ENCODE measurements around the gene VIPR2. TPM values are rescaled to one million over a fixed set of nuclear protein-coding genes. Genes with fewer than 3 reads are reported as not detected.
"Not testable (repeated sequence)": the region's sequence is repeated elsewhere in the genome, so short reads cannot be mapped to it uniquely, and the experiment has no call there.

VIPR2 gene
- total RNA-seq, 1 donor from 2014 or later = 0.41 TPM

DNA sequence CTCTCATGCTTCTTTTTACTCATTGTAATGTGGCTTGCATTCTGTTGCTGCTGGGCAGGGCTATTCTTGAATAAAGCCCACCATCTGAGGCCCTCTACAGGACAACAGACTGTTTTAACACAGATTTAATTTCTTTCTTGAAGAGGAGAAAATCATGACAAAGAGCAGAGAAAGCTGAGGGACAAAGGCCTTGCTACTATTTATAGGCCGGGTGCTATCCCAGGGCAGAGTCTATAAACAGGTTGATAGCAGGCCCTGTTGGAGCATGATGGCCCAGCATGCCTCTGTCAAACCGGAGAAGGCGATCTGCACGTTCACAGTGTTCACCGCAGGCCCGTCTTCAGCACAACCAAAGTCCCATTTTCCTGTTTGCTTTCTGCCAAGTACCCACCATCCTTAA is 3.0 kb downstream of the VIPR2 start:
- FAIRE-seq (no peak), DNase-seq (ENCODE audit: low spot score in 2 of 2) (no peak)

DNA sequence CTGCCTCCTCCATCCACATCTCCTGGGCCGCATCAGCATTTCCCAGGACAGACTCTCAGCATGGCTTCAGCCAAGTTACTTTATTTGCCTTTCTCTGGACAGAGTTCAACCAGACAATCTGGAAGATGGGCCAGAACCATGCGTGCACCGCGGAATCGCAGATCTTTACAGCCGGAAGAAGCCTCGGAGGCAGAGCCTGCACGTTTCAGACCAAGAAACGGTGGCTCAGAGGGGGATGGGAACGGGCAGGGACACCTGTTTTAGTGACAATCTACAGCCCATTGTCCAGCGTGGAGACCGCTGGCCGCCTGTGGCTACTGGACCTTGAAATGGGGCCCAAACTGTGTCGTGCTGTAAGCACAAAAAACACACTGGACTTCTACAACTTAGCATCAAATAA is 3.5 kb downstream of the VIPR2 start:
- DNase-seq (ENCODE audit: low spot score in 2 of 2) (no peak), FAIRE-seq (no peak)

DNA sequence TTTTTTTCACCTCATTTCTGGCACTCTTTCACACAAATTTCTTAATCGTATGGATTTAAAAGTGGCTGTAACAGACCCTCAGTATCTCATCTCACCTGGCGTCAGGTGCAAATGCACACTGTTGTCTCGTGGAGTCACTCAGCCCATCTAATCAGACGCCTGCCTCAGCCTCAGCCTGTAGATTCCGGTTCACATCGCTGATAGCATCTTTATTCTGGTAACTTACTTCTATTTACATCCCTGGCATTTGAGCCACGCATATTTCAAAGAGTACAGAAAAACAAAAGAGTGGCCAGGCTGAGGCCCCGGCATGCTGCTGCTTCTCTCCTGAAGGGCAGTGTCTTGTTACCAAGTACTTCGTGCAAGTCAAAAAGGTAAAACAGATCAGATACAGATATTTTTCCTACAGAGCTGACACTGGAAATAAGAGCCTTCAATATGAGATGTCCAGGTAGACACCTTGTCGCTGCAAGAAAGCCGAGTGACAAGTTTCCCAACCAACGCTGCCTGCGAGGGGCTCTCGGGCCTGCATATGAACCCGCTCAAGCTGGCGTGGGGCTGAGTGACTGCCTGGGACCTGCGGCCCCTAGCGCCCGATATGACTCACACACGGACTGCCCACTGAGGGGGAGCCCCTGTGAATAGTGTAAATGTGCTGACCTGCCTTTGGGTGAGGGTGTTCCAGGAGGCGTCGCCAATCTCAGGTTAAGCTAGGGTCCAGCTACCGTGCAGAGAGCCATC is 4.3 kb downstream of the VIPR2 start:
- FAIRE-seq = no peak
- no peak for DNase-seq (ENCODE audit: low spot score in 2 of 2)

DNA sequence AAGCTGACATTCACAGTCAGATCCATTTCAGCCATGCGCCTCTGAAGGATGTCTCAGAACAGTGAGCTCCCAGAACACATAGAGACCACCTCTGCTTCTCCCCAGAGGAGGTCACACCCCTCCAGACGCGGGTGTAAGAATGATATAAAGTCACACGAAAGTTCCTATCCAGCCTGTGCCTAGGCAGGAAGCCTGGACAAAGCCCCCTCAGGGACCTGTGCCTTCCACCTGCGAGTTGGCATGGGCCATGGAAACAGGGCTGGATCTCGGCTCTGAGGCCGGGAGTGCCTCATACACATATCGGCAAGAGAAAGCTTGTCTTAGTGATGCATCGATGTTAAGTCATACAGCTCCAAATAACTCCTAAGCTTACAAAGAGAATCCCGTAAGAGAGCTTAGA is 5.0 kb downstream of the VIPR2 start:
- DNase-seq (ENCODE audit: low spot score in 2 of 2) = no peak
- FAIRE-seq = no peak

DNA sequence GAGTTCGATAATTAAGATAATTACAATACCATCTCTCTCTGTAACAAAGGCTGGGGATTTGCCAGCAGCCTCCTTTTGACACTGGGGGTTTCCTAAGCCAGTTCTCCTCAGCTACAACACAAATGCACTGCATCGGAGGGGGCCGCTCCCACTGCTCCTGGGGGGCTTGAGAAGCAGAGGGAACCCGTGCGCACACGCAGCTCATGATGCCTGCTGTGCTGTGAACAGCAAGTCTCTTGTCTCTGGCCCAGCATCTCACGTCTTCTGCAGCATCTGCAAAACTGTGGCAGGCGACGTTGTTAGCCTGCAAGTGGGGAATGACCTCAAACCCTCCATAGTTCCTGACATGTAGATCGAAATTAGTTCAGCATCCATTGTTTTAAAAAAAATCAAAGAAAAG is 5.5 kb downstream of the VIPR2 start:
- FAIRE-seq (no peak), DNase-seq (ENCODE audit: low spot score in 2 of 2) (no peak)

DNA sequence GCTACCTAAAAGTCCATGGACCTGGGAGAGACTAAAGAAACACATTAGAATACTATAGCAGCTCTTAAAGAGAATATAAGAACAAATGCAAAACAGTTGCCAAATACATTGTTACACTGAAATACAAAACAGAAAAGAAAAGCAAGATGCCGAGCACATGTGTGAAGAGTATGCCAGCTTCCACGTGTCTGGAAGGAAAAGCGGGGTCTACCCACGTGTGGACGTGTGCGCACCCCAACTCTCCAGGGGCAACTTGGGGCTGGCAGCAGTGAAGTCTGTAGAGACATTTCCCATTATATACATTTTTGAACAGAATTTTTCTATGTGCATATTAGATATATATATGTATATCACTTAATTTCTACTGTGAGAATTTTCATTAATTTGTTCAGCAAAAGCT is 6.2 kb downstream of the VIPR2 start:
- DNase-seq (ENCODE audit: low spot score in 2 of 2) (no peak), FAIRE-seq (no peak)

DNA sequence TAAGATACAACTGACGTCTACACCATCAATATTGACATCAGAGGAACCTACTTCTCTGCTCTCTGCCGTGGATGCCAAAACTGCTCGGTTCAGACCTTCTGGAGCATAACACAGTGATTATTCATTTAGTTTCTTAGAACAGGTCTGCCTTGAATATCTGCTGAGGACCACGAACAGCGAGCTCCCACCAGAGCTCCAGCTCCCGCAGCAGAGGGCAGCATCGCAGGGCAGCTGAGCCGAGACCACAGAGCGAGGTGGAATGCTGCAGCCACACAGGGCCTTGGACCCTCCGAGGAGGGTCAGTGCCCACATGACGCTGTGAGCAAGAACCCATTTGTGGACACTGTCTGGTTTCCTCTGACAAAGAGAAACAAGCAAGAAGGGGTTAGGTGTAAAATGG is 6.8 kb downstream of the VIPR2 start:
- DNase-seq (ENCODE audit: low spot score in 2 of 2) (no peak), FAIRE-seq (no peak)

DNA sequence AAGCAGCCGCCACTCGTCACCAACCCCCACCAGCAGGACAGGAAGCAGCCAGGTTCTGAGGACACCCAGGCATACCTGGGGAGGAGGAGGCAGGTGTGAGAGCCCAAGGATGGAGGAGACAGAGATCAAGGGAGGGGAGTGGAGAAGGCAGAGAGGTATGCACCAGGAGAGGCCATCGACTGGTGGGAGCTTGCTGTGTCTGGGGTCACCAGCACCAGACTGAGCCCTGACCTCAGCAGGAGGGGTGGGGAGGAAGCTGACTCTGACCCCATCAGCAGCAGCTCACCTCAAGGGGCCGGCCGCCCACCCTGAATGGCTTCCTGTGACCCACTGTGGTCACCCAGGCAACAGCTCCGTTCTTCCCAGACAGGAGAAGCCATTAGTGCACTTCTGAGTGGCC is 7.8 kb downstream of the VIPR2 start:
- DNase-seq (ENCODE audit: low spot score in 2 of 2) = no peak
- FAIRE-seq = no peak

DNA sequence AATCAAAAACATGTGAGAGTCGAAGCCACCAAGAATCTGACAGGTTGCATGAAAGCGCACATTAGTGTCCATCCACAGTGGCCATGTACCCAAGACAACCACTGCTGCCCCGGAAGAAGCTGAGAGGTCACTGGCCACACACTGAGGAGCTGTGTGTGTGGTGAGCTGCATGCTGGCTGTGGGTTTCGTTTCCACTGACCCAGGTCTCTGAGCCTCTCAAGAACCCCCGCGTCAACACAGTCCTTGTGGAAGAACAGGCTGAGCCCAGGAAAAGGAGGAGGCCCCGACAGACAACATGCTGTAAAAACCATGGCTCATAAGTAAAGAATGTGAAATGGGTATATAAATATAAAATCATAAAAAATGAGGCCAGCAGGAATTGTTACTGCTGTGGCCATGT is 8.2 kb downstream of the VIPR2 start:
- FAIRE-seq (no peak), DNase-seq (ENCODE audit: low spot score in 2 of 2) (no peak)

DNA sequence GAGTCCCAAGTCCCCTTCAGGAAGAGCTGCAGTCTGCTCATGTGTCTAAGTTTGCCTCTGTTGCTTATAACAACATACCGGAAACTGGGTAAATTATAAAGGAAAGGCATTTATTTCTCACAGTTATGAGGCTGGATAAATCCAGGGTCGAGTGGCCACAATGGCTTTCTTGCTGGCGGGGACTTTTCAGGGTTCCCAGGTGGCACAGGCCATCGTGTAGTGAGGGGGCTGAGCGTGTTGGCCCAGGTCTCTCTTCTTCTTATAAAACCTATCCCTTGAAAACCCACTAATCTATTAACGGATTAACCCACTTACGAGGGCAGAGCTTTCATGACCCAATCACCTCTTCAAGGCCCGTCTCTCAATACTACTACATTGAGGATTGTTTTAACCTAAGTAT is 8.7 kb downstream of the VIPR2 start:
- DNase-seq (ENCODE audit: low spot score in 2 of 2) (no peak), FAIRE-seq (no peak)

DNA sequence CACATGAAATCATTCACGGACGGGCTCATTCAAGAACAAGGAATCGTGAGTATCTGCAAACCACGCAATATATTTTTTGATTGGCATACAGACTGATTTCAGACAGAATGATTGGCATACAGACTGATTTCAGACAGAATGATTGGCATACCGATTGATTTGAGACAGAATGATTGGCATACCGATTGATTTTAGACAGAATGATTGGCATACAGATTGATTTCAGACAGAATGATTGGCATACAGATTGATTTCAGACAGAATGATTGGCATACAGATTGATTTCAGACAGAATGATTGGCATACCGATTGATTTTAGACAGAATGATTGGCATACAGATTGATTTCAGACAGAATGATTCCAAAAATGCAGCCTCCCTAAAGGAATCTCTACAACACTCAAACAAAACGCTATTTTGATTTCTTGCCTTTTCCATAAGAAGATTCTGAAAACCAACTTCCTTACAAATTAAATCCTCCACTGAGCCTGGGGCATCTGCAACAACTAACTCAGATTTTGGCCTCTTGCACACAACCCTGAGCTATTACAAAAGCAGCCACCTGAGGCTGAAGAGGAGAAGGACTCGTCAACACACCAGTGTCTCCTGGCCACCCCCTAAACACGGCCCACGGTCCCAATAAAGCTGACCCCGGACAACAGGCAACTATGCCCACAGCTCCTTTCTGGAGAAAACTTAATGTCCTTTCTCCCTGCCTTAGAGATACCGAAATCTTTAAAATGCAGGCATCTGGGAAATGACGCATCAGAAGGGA is 11.8 kb downstream of the VIPR2 start:
- not testable (repeated sequence) for DNase-seq (ENCODE audit: low spot score in 2 of 2); FAIRE-seq

DNA sequence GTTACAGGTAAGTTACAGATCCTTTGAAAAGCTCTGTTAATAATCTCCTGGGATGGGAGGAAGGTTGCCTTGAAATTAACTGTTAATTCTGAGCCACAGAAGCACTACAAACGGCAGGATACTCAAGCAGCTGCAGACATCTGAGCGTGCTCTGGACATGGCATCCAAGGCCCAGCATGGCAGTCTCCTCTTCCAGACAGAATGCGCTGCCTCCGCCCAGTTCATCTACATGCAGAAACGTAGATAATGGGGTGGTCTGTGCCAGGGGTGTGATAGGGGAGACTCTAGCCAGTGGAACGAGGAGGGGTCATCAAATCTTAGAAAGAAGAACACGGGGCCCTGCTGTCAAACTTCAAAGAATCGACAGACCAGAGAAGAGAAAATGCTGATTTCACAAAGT is 13.8 kb downstream of the VIPR2 start:
- no peak for DNase-seq (ENCODE audit: low spot score in 2 of 2)
- no peak for FAIRE-seq

DNA sequence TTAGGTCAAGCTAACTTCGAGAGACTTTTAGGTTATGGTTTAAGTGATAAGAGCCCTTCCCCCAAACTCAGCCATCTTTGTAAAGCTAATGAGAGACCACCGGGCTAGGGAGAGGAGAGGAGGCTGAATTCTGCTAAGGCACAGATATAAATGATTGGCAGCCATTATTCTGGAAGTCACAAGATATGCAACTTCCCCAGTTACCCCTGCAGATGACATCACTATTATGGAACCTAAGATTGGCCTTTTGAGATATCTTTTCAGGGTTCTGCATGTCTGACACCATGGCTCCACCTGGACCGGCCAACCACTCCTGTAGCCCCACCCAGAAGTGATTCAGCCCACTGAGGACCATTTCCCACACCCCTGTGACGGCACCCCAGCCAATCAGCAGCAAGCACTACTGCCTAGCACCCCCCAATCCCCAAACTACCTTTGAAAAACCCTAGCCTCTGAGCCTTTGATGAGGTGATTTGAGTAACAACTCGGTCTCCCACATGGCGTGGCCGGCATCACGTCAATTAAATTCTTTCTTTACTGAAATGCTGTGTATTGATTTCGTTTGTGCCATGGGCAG is 14.4 kb downstream of the VIPR2 start:
- FAIRE-seq (no peak), DNase-seq (ENCODE audit: low spot score in 2 of 2) (no peak)

DNA sequence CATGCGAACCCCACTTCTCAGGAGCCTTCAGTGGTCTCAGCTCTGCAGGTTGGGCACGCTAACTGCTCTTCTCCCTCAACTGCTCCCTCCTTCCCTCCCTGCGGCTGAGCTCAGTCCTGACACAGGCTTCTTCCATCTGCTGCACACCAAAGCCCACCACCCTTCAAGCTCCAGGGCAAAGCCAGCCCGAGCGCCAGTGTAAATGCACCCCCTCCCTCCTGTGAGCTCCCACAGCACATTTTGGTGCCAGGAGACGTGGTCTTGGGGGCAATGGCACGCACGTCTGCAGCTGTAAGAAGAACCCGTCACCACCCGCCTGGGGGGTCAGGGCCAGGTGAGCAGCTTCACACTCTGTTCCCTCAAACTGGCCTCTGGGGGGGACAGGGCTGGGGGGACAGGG is 15.9 kb downstream of the VIPR2 start:
- DNase-seq (ENCODE audit: low spot score in 2 of 2) = no peak

DNA sequence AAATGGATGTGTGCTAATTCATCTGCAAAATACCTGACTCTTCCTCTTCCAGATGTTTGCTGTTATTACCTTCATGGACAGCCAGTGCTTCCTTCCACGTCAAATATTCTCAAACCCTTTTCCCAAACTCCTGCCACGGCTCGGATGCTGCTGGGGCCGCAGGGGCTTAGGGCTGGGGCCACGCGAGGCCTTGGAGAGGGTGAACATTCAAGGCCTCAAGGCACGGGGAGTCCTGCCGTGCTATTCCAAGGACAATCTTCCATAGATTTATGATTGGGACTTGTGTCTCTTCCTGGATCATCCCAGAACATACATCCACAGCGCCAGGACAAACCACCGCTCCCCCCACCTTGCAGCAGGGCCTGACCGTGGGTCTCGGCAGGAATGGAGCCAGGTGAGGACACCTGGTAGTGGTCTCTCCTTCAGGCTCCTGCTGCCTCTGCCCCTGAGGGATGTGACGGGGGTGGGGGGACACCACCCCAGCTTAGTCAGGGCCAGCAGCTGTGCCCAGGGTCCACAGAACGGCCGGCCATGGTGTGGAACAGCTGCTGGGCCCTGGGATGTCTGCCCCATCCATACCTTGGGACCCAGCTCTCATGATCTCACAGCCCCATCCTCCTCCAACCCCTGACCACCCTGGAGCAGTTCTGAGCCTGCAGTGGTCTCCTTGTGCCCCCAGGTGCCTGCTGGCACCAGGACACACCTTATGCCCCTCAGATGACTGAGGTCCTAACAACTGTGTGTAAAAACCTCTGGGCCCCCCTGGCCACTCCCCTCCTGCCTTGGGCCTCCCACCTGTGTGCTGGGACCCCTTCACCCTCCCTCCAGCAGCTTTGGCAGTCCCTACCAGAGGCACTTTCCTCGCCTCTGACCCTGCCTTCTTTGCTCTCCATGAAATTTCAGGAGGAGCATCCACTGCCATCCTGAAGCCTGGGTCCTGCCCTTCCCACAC is 16.7 kb downstream of the VIPR2 start:
- FAIRE-seq (no peak), DNase-seq (ENCODE audit: low spot score in 2 of 2) (no peak)

More for the DNA sequence above, 15.9 kb downstream of the VIPR2 start:
- no peak for FAIRE-seq

DNA sequence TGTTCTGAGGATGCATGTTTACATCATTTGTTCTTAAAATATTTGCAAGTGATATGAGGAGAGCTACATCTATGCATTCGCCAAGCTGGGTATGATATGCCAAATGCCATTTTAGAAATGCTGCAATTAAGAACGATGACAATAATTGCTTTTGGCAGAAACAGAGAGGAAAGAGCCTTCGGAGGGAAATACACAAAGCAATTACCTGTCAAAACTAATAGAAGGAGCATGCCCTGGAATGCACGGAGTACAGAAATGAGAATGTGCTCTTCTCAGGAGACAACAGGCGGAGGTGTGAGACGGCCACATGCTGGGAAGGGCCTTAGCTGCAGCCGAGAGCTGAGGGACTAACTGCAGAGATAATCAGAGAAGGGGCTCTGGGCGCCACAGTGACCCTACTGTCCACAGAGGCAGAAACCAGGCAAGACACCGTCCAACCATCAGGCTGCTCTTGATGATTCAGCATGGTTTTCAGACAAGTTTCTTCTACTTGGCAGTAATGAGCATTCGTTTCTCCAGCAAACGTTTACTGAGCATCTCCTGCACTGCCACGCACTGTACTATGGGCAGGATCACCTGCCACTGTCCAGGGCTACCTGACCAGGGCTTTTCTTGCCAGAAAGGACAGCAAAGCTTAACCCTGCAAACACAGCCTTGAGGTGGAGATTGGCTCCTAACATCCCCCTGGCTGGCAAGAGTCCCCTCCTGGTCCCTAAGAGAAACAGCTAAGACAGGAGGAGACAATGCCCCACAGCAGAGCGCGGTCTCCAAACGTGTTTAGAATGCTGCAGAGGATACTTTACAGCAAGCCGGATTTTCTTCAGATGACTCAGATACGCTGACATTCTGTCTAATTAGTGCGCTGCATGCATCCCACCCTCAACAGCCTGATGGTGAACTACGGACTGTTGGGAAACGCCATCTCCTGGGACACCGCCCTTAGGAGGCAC is 18.1 kb downstream of the VIPR2 start:
- FAIRE-seq (no peak), DNase-seq (ENCODE audit: low spot score in 2 of 2) (no peak)

DNA sequence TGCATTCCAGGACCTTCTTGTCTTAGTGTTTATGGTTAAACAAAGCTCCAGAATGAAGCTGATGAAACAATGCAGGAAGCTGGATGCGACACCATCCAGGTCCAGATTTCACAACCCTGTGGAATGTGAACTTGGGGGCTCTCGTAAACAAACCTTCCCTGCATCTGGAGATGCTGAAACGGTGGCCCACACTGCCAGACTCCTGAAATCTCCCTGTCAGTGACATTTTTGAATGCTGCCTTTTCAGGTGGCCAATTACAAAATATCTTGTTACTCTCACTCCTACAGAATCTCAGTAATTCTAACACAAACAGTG is 18.8 kb downstream of the VIPR2 start:
- no peak for DNase-seq (ENCODE audit: low spot score in 2 of 2)

DNA sequence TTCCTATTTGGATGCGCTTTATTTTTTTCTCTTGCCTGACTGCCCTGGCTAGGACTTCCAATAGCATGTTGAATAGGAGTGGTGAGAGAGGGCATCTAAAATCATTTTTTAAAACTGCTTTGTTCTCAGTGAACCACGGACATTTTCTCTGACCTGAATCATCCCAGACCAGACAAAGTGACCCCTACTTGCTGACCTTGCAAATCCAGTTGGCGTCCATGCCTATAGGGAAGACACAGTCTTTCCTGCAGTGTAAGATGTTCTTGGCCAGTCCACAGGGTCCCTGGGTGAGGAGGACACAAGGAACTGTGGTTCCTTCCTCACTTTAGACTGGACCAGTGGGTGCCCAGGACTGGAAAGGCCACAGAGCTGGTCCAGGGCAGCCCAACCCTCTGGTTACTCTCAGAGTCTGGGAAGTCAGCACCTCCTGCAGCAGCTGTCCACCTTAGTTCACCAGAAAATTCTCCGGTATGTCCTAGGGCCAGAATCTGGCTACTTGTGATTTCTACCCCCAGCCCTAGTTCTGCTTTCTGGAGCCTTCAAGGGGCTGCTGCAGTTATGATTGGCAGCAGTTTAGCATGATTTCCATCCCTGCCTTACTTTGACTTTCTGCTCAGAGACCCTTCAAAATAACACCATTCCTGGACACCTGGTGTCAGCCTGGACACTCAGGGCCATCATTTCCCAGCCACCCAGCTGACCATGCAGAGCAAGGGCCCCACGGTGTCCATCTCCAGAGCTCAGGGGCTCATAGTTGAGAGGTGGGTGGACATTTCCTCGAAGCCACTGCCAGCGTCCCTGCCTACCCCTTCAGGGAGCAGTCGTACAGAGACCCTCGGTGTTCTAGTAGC is 19.3 kb downstream of the VIPR2 start:
- DNase-seq (ENCODE audit: low spot score in 2 of 2) (no peak), FAIRE-seq (no peak)

More for the DNA sequence above, 18.8 kb downstream of the VIPR2 start:
- FAIRE-seq = no peak

DNA sequence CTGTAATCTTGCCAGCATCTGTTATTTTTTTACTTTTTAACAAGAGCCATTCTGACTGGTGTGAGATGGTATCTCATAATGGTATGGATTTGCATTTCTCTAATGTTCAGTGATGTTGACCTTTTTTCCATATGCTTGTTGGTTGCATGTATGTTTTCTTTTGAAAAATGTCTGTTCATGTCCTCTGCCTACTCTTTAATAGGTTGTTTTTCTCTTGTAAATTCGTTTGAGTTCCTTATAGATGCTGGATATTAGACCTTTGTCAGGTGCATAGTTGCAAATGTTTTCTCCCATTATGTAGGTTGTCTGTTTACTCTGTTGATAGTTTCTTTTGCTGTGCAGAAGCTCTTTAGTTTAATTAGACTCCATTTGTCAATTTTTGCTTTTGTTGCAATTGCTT is 20.9 kb downstream of the VIPR2 start:
- DNase-seq (ENCODE audit: low spot score in 2 of 2); FAIRE-seq: not testable (repeated sequence)

All from frontal cortex (tissue), 4 donors.